Inflammatory macrophage (primary cell): ENCODE results near the gene PPY.
"Not testable (repeated sequence)": the region's sequence is repeated elsewhere in the genome, so short reads cannot be mapped to it uniquely, and the experiment has no call there.

Source experiments
- DNase-seq, 2 donors: peaks; one replicate each; pipeline ENCODE4 v3.0.0-alpha.2; 2020 to 2022
- total RNA-seq, 18 experiments: gene quantifications; one replicate each; lab custom pipeline; 2026; ENCODE audit warnings: mixed read lengths in 6 of 18, inconsistent platforms in 2 of 18; lab: John Stamatoyannopoulos, UW

PPY gene, protein sequence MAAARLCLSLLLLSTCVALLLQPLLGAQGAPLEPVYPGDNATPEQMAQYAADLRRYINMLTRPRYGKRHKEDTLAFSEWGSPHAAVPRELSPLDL
- total RNA-seq, result 0 to 0.08 (median 0) reads per million in 18 experiments

DNA sequence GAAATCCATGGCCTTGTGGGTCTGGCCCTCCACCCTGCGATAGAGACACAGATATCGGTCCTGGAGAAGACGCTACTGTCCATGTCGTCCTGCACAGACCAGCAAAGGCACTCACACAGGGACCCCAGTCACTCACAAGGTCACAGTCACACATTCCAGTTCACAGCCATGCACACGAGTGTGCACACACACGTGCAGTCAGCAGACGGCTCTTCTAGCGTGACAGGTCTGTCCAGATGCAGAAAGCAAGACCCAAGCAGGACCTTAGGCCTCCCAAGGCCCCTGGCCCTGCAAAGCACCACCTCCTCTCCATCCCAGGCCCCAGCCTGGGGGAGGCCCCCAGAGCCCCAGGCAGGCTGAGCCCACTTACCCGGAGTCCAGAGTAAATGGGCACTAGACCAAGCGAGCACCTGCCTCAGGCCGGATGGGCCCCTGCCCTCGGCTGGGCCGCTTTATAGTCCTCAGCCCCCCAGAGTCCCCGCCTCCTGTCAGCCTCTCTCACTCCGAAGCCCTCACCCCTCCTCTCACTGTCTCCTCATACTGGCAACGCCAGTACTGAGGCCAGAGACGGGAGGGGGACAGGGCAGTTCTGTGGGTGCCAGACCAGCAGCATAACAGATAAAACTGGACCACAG is at the start of gene PPY:
Gene PPY, minus strand, starts transcription at position 426 of the 635 bp plus-strand sequence. CDS start 822 bp downstream, outside the sequence.
- DNase-seq, result no peak

DNA sequence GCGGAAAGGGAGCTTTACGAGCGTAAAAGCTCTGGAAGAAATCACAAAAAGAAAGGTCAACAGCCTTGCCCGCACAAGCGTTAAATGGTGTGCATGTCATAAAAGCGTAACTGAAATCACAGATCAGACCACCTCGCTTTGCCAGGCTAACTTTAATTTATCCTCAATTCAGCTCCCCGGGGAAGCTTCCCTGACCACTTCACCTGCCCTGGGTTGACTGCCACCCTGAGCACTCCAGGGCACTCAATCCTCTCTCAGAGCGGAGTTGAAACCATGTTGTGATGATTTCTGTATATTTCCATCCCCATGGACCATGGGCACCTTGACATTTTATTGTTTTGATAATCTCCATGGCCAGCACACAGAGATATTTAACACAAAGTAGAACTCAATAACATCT is 46.0 kb upstream of the PPY start:
- DNase-seq, result no peak

DNA sequence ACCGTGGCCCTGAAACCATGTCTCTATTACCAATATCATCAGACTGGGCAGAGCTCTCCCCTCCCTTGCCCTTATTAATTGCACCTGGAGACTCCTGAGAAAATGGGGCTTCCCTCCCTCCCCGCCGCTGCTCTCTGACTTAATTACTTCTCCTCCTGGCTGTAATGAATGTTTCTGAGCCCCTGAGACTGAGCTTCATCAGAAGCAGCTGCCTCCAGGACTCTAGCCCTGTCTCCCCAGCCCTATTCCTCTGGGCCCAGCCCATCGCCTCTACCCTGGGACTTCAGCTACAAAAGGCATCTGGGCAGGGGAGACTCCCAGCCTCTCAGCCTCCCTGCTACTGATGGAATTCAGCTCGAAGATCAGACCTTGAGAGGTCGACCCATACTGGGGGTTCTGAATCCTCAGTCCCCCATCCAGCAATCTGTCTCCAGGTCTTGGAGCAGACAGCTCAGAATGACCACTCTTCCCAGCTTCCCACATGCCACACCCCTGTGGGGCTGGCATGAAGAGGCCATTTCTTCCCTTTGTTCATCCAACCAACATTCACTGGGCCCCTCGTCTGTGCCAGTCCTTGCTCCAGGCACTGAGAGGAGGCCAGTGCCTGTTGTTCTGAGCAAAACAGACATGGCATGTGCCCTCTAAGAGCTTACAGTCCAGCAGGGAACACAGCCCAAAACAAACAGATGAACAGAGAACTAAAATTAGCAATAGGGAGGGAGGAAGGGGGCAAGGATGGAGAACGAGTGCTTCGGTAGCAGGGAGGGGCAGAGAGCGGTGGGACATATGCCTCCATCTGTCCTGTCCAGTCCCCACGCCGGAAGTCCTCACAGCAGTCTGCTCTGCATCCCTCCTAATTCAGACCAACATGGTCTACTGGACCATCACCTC is 45.1 kb upstream of the PPY start:
- DNase-seq, result no peak

DNA sequence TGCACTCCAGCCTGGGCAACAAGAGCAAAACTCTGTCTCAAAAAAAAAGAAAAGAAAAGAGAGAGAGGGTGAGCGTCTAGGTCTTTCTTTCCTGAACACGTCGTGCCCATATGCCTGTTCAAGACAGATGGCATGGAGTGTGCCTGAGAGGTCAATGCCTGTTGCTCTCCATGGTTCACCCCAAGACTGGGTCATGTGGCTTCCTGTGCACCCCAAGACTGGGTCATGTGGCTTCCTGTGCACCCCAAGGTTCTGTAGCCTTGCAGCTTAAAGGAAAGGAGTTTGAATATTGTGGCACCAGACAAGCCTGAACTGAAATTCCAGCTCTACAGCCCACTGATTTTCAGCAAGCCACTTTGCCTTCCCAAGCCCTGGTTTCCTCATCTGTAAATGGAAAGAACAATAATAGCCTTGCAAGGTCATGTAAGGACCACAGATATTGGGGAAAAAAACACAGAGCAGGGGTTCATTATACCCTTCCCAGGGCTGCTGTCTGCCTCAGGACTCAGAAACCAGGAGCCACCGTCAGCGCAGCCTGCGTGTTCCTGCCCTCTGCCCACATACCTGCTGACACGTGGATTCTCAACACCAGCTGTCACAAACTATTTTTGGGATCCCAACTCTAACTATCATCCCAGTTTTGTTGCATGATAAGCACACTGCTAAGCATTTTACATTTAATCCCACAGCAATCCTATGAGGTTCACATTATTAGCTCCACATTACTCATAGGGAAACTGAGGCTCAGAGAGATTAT is 44.1 kb upstream of the PPY start:
- no peak for DNase-seq

DNA sequence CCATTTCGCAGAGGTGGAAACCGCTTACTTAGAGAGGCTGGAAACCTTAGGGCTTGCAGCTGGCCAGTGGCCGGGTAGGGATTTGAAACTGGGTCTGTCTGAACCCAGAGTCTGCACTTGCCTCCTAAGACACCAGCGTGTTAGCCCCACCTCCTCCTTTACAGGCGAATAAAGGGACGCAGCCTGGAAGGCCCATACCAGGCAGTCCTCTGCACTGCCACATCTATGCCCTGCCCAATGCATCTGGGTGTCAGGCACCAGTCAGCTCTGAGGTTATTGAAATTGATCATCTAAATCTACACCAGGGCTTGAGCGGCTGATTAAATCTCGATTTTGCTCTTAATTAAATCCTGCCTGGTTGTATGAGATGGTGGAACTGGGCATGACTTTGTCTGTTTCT is 42.2 kb upstream of the PPY start:
- no peak for DNase-seq

DNA sequence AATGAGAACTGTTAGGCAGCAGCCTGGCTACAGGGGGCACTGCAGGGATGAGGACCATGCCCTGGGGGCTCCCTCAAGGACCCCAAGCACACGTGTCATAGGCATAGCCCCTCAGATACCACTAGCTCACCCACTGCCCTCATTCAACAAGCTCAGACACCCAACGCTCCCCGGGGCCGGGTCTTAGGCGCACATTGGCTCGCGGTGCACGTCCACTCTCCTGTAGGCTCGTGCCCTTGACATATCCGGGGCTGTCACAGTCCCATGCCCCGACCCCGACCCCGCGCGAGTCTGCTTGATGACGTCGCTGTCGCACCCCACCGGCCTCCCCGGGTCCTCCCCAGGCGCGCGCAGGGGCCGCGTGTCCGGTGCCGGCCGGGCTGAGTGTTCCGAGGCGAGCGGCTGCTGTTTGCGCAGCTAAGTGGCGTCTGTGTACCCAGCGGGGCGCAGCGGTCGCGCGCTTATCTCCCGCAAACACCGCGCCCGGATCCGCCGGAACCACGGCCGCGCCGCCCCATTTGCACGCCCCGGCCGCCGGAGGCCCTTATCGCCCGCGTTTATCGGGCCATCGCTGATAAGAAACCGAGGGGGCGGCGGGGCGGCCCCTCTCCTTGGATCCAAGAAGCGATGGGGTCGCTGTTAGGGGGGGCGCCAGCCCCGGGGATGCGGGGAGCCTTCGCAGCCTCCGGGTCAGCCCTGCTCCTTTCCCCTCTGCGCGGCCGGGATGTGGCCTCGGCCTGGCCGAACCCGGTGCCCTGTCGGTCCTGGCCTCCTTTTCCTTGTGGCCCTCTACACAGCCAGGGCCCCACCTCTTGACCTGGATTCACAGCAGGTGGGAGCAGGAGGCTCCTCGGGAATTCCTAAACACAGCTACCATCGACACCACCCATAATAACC is 41.5 kb upstream of the PPY start:
- no peak for DNase-seq

DNA sequence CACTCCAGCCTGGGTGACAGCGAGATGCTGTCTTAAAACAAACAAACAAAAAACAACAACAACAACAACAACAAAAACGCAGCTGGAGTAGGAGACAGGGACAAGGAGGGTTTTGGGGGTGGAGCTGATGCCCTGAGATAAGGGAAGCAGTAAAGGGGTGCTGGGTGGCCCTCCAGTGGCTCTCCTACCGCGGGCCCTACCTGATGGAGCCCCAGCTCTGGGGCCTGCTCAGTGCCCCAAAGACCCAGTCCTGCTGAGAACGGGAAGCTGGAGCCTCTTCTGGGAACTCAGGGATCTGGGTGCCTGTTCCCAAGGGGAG is 40.9 kb upstream of the PPY start:
- DNase-seq, result no peak

DNA sequence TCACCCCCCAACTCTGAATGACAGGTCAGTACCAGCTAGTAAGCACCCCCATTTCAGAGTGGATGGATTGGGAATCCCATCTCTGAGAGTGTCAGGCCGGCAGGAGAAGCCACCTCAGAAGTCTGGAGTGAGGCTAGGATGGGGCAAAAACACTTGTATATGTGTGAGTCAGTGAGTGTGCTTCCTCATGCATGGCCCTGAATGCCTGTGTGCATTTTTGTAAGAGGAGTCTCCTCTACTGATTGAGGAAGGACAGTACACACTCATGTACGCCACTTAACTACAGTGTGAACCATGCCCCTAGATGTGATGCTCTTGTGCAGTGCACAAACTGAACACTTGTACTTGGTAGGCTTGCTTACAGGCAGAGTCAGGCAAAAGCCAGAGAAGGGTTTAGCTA is 39.9 kb upstream of the PPY start:
- DNase-seq, result no peak

DNA sequence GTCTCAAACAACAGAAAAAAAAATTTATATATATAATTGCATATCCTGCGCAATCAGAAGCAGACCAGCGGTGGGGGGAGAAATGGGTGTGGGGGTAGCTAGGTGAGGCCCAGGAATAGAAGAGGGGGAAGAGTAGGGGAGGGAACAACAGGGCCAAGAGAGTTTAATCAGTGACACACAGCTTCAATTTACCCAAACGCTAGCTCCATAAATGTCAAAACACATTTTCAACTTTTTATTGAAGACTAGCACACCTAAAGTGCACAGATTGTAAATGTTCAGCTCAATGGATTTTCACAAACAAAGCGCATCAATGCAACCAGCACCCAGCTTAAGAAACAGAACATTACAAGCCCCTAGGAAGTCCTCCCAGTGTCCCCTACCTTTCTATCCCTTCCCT is 37.4 kb upstream of the PPY start:
- DNase-seq, result no peak

DNA sequence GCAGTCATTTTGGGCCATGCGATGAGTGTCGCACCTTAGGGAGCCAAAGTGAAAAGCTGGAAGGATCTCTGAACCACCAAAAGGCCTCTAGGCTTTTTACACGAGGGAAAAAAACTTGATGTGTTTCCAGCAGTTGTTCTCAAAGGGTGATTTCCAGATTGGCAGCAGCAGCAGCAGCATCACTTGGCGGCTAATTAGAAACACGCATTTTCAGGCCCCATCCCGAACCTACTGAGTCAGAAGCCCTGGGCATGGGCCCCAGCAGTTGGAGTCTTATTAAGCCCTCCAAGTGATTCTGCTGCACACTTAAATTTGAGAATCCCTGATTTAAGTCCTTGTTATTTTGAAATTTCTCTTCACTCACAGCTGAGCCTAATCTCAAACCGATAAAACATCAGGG is 36.7 kb upstream of the PPY start:
- no peak for DNase-seq

DNA sequence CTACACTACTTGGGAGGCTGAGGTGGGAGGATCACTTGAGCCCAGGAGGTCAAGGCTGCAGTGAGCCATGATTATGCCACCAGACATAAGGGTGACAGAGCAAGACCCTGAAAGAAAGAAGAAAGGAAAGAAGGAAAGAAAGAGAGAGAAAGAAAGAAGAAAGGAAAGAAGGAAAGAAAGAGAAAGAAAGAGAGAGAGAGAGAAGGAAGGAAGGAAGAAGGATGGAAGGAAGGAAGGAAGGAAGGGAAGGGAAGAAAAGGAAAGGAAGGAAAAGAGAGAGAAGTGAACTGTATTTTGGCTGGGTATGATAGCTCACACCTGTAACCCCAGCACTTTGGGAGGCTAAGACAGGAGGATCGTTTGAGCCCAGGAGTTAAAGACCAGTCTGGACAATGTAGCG is 35.8 kb upstream of the PPY start:
- no peak for DNase-seq

DNA sequence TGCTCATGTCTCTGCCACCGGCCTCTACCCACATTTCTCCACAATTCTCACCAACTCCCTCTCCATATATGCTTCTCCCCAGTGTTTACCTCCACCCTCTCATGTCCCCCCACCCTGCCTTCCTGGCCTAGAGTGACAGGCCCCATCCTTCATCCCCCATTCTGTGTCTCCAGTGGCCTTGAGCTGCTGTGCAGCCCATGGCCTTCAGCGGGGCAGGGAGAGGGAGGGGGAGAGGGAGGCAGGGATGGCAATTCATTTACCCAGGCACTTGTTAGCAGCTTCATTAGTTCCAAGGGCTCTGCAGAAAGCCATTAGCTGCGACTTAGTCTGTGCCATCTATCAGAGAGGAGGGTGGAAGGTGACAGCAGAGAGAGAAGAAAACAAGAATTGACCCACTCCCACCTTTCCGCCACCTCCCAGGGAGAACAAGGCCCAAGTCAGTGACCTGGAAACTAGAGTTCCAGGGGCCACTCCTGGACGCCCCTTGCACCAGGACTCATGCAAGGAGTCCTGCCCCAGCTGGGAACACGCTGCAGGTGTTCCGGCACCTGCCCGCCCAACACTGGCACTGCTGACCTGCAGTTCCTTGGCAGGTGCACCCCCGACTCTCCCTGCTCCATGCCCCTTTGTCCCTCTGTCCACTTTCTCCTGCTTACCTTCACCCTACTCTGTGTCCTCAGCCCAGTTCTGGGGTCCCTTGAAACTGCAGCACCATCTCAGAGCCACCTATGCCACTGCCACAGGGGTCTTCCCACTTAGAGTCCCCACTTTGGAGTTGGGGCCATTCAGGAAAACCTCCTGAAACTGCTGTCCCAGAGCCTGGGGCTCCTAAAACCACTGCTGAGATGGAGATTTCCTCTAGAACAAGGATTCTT is 34.9 kb upstream of the PPY start:
- no peak for DNase-seq

DNA sequence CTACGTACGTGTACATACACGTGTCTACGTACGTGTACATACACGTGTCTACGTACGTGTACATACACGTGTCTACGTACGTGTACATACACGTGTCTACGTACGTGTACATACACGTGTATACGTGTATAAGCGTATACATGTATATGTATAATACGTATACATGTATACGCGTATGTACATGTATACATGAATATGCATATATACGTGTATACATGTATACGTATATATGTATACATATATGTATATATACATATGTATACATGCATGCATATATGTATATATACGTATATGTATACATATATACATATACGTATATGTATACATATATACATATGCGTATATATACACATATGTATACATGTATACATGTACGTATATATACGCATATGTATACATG is 33.6 kb upstream of the PPY start:
- DNase-seq, result no peak

DNA sequence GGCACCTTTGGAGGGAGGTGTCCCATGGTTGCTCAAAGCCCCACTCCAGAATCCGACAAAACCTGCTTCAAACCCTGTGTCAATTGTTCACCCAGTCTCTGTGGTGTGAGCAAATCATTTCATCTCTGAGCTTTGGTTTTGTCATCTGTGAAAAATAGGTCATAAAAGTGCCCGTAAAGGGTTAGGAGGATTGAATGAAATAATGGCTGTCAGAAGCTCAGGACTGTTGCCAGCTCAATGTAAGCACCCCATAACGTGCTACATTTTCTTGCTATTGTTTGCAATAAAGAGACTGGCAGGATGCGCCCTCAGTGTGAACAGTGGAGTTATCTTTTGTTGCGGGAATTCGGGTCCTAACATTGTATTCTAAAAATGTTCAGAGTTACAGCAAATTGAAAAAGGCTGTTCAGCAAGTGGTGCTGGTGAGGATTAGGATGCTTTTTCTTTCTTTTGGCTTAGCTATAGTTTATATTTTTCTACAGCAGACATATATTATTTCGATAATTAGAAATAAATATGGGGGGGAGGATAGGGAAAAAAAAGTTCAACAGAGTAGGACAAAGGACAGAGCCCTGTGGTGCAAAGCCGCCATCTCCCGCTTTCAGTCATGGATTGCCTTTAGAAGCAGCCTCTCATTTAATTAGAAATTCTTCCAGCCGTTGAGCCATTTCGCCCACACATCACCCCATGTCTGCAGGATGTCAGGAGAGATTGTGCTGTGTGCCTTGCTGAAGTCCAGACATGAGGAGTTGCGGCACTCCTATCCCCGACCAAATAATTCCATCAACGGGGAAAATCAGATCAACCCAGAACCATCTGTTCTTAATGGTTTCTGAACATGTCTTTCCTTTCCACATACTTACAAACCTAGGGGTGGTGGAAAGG is 32.3 kb upstream of the PPY start:
- DNase-seq, result no peak

DNA sequence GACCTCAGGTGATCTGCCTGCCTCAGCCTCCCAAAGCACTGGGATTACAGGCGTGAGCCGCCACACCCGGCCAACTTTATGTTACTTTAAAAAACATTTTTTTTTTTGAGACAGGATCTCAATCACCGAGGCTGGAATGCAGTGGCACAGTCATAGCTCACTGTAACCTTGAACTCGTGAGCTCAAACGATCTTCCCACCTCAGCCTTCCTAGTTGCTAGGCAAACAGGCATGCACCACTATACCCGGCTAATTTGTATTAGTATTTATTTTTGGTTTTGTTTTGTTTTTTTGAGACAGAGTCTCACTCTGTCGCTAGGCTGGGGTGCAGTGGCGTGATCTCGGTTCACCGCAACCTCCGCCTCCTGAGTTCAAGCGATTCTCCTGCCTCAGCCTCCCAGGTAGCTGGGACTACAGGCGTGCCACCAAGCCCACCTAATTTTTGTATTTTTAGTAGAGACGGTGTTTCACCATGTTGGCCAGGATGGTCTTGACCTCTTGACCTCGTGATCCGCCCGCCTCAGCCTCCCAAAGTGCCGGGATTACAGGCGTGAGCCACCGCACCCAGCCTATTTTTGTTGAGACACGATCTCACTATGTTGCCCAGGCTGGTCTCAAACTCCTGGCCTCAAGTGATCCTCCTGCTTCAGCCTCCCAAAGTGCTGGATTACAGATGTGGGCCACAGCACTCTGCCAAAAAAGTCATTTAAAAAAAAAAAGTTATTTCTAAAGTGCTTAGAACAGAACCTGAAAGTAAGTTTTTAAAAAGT is 30.4 kb upstream of the PPY start:
- not testable (repeated sequence) for DNase-seq

DNA sequence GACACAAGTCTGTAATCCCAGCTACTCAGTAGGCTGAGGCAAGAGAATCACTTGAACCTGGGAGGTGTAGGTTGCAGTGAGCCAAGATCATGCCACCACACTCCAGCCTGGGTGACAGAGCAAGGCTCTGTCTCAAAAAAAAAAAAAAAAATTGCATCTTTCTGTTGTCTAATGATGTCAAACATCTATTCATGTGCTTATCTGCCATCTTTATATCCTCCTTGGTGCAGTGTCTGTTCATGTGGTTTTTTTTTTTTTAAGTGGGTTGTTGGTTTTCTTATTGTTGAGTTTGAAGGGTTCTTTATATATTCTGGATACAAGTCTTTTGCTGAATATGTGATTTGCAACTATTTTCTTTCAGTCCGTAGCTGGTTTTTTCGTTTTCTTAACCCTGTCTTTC is 29.2 kb upstream of the PPY start:
- DNase-seq, result not testable (repeated sequence)

DNA sequence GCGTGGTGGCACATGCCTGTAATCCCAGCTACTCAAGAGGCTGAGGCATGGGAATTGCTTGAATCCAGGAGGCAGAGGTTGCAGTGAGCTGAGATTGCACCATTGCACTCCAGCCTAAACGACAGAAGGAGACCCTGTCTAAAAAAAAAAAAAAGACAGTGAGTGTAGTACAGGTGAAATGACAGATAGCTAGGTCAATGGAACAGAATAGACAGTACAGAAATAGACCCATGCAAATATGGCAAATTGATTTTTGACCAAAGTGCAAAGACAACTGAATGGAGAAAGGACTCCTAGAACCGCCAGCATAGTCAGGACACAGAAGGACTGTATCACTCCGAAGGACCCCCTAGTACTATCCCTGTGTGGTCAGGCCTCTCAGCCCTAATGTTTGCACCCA is 28.1 kb upstream of the PPY start:
- no peak for DNase-seq

DNA sequence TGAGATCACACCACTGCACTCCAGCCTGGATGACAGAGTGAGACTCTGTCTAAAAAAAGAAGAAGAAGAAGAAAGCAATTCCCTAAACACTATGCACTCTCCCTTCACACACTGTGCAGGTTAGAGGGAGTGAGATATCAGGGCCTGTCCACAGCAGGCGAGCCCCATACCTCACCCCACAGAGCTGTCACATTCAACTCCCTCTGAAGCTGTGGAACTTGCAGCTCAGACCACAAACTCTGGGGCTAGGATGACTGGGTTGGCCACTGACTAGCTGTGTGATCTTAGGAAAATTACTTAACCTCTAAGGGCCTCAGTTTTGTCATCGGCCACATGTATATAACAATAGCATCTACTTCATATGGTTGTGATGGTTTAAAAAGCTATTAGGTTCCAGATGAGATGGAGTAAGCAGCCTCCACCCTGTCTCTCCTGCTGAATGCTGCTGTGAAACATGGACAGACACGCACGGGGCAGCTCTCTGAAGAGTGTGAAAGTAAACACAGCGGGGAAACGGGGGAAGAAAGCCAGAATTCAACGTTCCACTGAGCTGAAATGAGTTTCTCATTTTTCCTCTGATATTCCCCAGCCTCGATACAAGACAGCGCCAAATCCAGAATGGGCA is 25.1 kb upstream of the PPY start:
- DNase-seq, result no peak

DNA sequence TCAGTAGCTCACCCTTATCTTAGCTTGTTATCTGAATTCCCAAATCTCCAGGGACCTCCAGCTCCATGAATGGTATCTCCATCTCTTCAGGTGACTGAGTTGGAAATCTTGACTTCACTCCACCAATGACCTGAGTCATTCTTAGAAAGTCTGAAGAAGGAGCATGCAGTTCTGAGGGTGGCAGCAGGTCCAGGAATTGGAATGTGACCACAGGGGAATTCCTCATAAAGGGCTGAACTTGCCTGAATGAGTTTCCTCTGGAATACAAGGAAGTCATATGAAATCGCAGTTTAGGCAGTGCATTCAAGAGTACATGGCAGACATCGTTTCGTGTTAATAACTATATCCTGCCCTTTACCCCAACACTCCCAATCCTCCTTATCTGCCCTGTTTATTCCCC is 24.0 kb upstream of the PPY start:
- DNase-seq, result no peak
